ENCODE results near the gene AASS.

The AASS gene

DNA sequence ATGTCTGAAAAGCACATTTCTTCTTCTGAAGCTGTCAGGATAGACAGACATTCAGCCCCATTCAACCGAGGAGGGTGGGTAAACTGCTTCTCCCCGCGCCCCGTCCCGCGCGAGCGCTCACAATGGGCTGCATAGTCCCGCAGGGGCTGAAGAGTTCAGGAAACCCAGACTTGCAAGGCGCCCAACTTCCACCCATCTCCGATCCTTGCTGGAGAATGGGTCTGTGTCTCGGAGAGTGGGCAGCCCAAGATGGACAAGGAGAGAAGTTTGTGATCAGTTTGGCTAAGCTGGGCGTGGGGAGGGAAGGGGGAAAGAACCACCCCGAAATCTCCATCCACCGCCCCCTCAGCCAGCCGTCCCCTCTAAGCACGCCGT, 686 bp downstream of the AASS start:
- no peak overlapping the region for H2BK120ac ChIP-seq (ENCODE audit: low read depth, low read length)
- H3K23ac ChIP-seq (ENCODE audit: low read depth, low read length, poor library complexity), result no peak overlapping the region
- H3K27me3 ChIP-seq (ENCODE audit: control insufficient read depth in 3 of 3, insufficient read depth in 3 of 3, low read depth in 1 of 3, low read length in 3 of 3), result peaks cover 0 to 24% (median 0%) of the 10 kb centered on the region in 3 experiments
- no peaks in the 10 kb centered on the region for H3K36me3 ChIP-seq (replicated peaks in 1 of 2; ENCODE audit: control insufficient read depth in 2 of 2, insufficient read depth in 2 of 2, low read length in 2 of 2)
- H3K18ac ChIP-seq (ENCODE audit: low read length), result peak overlapping the region; percentile 48
- H3K4me3 ChIP-seq (ENCODE audit: low read length in 2 of 2), result peak overlapping the region; percentile 82 to 85
- no peak overlapping the region for H3K4ac ChIP-seq (ENCODE audit: low read length)
- H3K4me2 ChIP-seq (ENCODE audit: insufficient read depth, low read length, poor library complexity, severe bottlenecking), result peak overlapping the region; percentile 46
- H2AK5ac ChIP-seq (ENCODE audit: low read depth, low read length), result no peak overlapping the region
- peak overlapping the region; percentile 95 for H3K9ac ChIP-seq (ENCODE audit: low read depth, low read length, poor library complexity)
- DNase-seq (ENCODE audit: low spot score), result peak; percentile 21
- H2BK15ac ChIP-seq (ENCODE audit: low read length), result peak overlapping the region; percentile 5
- H4K8ac ChIP-seq (ENCODE audit: low read depth, low read length), result no peak overlapping the region
- no peaks in the 10 kb centered on the region for H3K9me3 ChIP-seq (replicated peaks in 1 of 2; ENCODE audit: control insufficient read depth in 2 of 2, insufficient read depth in 1 of 2, low read depth in 1 of 2, low read length in 2 of 2)
- peak overlapping the region; percentile 2 for H3K14ac ChIP-seq (ENCODE audit: low read length)
- H2BK5ac ChIP-seq (ENCODE audit: low read length), result peak overlapping the region; percentile 87
- WGBS, 2 donors (ENCODE audit: extremely low coverage in 2 of 2, insufficient read length in 2 of 2, insufficient replicate concordance in 1 of 2), result no CpG with 5 or more reads among the region's 18 CpGs
- H2AFZ ChIP-seq (ENCODE audit: low read length), result peak overlapping the region; percentile 98
- H2BK12ac ChIP-seq (ENCODE audit: low read length), result no peak overlapping the region
- peak overlapping the region; percentile 93 for H3K27ac ChIP-seq (replicated peaks; ENCODE audit: low read length)
- H3K79me1 ChIP-seq (ENCODE audit: low read depth, low read length), result no peaks in the 10 kb centered on the region
- H3K4me1 ChIP-seq (ENCODE audit: control insufficient read depth in 2 of 2, insufficient read depth in 1 of 2, low read depth in 1 of 2, low read length in 2 of 2), result peaks cover 2% of the 10 kb centered on the region in 2 donors
- H4K91ac ChIP-seq (ENCODE audit: low read depth, low read length, poor library complexity), result no peak overlapping the region

DNA sequence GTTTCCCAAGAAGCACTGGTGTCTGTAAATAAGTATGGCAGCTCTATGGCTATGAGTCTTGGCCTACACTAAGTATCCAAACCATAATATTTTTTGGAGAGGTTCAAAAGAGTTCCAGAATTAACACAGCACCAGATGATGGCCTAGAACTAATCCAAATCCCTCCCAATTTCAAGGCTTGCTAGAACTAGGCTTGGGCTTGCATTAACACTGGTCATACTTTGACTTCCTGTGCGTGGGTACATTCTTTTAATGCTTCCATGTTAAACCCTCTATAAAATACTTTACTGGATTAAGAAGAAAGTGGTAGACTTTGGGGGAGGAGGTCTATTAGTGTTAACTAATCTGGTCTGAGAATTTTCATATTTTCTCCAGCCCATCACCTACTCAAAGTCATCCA, 3.1 kb downstream of the AASS start:
- no peak overlapping the region for H3K18ac ChIP-seq (ENCODE audit: low read length)
- H2BK120ac ChIP-seq (ENCODE audit: low read depth, low read length), result no peak overlapping the region
- H3K4me1 ChIP-seq (ENCODE audit: control insufficient read depth in 2 of 2, insufficient read depth in 1 of 2, low read depth in 1 of 2, low read length in 2 of 2), result peaks cover 2 to 3% of the 10 kb centered on the region in 2 donors
- no peak overlapping the region for H3K9ac ChIP-seq (ENCODE audit: low read depth, low read length, poor library complexity)
- no peaks in the 10 kb centered on the region for H3K36me3 ChIP-seq (replicated peaks in 1 of 2; ENCODE audit: control insufficient read depth in 2 of 2, insufficient read depth in 2 of 2, low read length in 2 of 2)
- H2BK15ac ChIP-seq (ENCODE audit: low read length), result no peak overlapping the region
- WGBS, 2 donors (ENCODE audit: extremely low coverage in 2 of 2, insufficient read length in 2 of 2, insufficient replicate concordance in 1 of 2), result no CpG with 5 or more reads among the region's 1 CpG
- H3K27ac ChIP-seq (replicated peaks; ENCODE audit: low read length), result no peak overlapping the region
- DNase-seq (ENCODE audit: low spot score), result no peak
- H3K4me2 ChIP-seq (ENCODE audit: insufficient read depth, low read length, poor library complexity, severe bottlenecking), result no peak overlapping the region
- H2AFZ ChIP-seq (ENCODE audit: low read length), result no peak overlapping the region
- peaks cover 0 to 4% (median 0%) of the 10 kb centered on the region in 3 experiments for H3K27me3 ChIP-seq (ENCODE audit: control insufficient read depth in 3 of 3, insufficient read depth in 3 of 3, low read depth in 1 of 3, low read length in 3 of 3)
- no peak overlapping the region for H4K8ac ChIP-seq (ENCODE audit: low read depth, low read length)
- no peak overlapping the region for H3K4ac ChIP-seq (ENCODE audit: low read length)
- H3K9me3 ChIP-seq (replicated peaks in 1 of 2; ENCODE audit: control insufficient read depth in 2 of 2, insufficient read depth in 1 of 2, low read depth in 1 of 2, low read length in 2 of 2), result no peaks in the 10 kb centered on the region
- no peak overlapping the region for H2AK5ac ChIP-seq (ENCODE audit: low read depth, low read length)
- H2BK5ac ChIP-seq (ENCODE audit: low read length), result no peak overlapping the region
- H3K4me3 ChIP-seq (ENCODE audit: low read length in 2 of 2), result no peak overlapping the region
- H4K91ac ChIP-seq (ENCODE audit: low read depth, low read length, poor library complexity), result no peak overlapping the region
- no peak overlapping the region for H3K23ac ChIP-seq (ENCODE audit: low read depth, low read length, poor library complexity)
- H2BK12ac ChIP-seq (ENCODE audit: low read length), result no peak overlapping the region
- no peaks in the 10 kb centered on the region for H3K79me1 ChIP-seq (ENCODE audit: low read depth, low read length)
- H3K14ac ChIP-seq (ENCODE audit: low read length), result no peak overlapping the region

DNA sequence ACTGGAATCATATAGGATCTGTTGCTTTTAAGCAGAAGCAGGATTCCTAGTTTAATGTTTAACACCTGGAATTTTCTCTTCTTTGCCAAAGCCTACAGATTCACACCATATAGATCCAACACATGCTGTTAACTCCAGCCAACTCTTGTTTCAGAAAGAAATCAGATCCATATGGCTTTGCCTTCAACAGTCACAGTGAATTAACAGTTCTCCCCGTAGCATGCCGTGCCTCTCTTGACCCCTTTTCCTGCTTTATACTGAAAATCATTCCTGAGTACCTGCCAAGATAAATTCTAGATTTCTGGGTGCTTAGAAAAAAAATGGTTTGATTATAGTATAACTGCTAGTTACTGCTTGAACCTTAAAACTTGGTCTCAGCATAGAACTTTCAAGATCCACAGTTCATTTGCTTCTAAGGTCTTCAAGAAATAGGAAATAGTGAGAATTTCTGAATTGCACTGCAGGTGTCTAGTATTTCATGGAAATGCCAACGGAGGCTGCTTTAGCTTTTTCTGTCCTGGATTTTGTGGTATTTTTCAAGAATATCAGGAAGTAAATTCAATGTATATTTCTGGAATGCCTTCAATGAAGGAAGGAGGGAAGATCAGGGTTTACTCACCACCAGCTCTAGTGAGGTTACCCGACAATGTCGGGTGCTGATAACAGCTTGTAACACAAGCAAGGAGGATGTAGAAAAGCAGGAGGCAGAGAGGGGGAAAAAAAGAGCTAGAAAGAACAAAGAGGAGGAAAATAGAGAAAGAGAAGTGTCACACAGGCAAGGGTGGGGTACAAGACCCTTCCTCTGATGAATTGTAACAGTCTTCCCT, 6.6 kb downstream of the AASS start:
- no peak overlapping the region for H4K91ac ChIP-seq (ENCODE audit: low read depth, low read length, poor library complexity)
- no peak for DNase-seq (ENCODE audit: low spot score)
- no peak overlapping the region for H2BK12ac ChIP-seq (ENCODE audit: low read length)
- no peak overlapping the region for H2BK120ac ChIP-seq (ENCODE audit: low read depth, low read length)
- H3K14ac ChIP-seq (ENCODE audit: low read length), result no peak overlapping the region
- H3K79me1 ChIP-seq (ENCODE audit: low read depth, low read length), result peaks cover 2% of the 10 kb centered on the region
- no peak overlapping the region for H3K4me3 ChIP-seq (ENCODE audit: low read length in 2 of 2)
- peaks cover 2 to 3% of the 10 kb centered on the region in 2 donors for H3K4me1 ChIP-seq (ENCODE audit: control insufficient read depth in 2 of 2, insufficient read depth in 1 of 2, low read depth in 1 of 2, low read length in 2 of 2)
- H2BK15ac ChIP-seq (ENCODE audit: low read length), result no peak overlapping the region
- WGBS, 2 donors (ENCODE audit: extremely low coverage in 2 of 2, insufficient read length in 2 of 2, insufficient replicate concordance in 1 of 2), result no CpG with 5 or more reads among the region's 5 CpGs
- no peak overlapping the region for H2AK5ac ChIP-seq (ENCODE audit: low read depth, low read length)
- H3K4me2 ChIP-seq (ENCODE audit: insufficient read depth, low read length, poor library complexity, severe bottlenecking), result no peak overlapping the region
- H3K27ac ChIP-seq (replicated peaks; ENCODE audit: low read length), result no peak overlapping the region
- H3K23ac ChIP-seq (ENCODE audit: low read depth, low read length, poor library complexity), result no peak overlapping the region
- no peak overlapping the region for H3K18ac ChIP-seq (ENCODE audit: low read length)
- H2BK5ac ChIP-seq (ENCODE audit: low read length), result no peak overlapping the region
- no peaks in the 10 kb centered on the region for H3K27me3 ChIP-seq (ENCODE audit: control insufficient read depth in 3 of 3, insufficient read depth in 3 of 3, low read depth in 1 of 3, low read length in 3 of 3)
- H2AFZ ChIP-seq (ENCODE audit: low read length), result no peak overlapping the region
- no peaks in the 10 kb centered on the region for H3K9me3 ChIP-seq (replicated peaks in 1 of 2; ENCODE audit: control insufficient read depth in 2 of 2, insufficient read depth in 1 of 2, low read depth in 1 of 2, low read length in 2 of 2)
- H3K9ac ChIP-seq (ENCODE audit: low read depth, low read length, poor library complexity), result no peak overlapping the region
- no peak overlapping the region for H3K4ac ChIP-seq (ENCODE audit: low read length)
- no peak overlapping the region for H4K8ac ChIP-seq (ENCODE audit: low read depth, low read length)
- peaks cover 2 to 20% of the 10 kb centered on the region in 2 donors for H3K36me3 ChIP-seq (replicated peaks in 1 of 2; ENCODE audit: control insufficient read depth in 2 of 2, insufficient read depth in 2 of 2, low read length in 2 of 2)

DNA sequence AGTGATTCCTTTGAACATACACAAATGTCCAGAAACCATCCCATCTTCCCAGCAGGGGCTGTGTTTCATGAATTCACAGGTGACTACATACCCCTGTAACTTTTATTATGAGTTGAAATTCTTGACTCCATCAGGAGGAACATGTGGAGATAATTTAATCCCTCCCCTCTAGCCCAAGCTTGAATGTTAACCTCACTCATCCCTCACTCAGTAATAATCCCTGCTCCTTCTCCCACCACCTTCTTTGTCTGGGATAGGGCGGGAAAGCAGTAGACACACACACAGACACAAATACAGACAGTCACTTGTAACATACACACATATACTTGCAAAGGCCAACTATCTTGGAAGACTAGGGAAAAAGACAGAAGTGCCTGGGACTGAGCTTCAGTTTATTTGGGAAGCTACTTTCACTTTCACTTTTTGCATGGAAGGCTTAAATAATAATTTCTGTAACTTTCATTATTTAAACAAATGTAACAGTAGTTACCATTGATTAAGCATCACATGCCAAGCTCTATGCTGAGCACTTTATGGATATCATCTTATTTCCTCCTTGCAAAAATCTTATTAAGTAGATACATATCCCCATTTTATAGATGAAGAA, 7.3 kb downstream of the AASS start:
- no peak overlapping the region for H4K8ac ChIP-seq (ENCODE audit: low read depth, low read length)
- peaks cover 2 to 25% of the 10 kb centered on the region in 2 donors for H3K36me3 ChIP-seq (replicated peaks in 1 of 2; ENCODE audit: control insufficient read depth in 2 of 2, insufficient read depth in 2 of 2, low read length in 2 of 2)
- no CpG with 5 or more reads among the region's 1 CpG for WGBS, 2 donors (ENCODE audit: extremely low coverage in 2 of 2, insufficient read length in 2 of 2, insufficient replicate concordance in 1 of 2)
- no peak overlapping the region for H4K91ac ChIP-seq (ENCODE audit: low read depth, low read length, poor library complexity)
- no peak overlapping the region for H2BK120ac ChIP-seq (ENCODE audit: low read depth, low read length)
- H3K9me3 ChIP-seq (replicated peaks in 1 of 2; ENCODE audit: control insufficient read depth in 2 of 2, insufficient read depth in 1 of 2, low read depth in 1 of 2, low read length in 2 of 2), result no peaks in the 10 kb centered on the region
- H3K79me1 ChIP-seq (ENCODE audit: low read depth, low read length), result peaks cover 2% of the 10 kb centered on the region
- H3K9ac ChIP-seq (ENCODE audit: low read depth, low read length, poor library complexity), result no peak overlapping the region
- H2AK5ac ChIP-seq (ENCODE audit: low read depth, low read length), result no peak overlapping the region
- no peaks in the 10 kb centered on the region for H3K27me3 ChIP-seq (ENCODE audit: control insufficient read depth in 3 of 3, insufficient read depth in 3 of 3, low read depth in 1 of 3, low read length in 3 of 3)
- H3K4me3 ChIP-seq (ENCODE audit: low read length in 2 of 2), result no peak overlapping the region
- H2BK15ac ChIP-seq (ENCODE audit: low read length), result no peak overlapping the region
- no peak overlapping the region for H3K23ac ChIP-seq (ENCODE audit: low read depth, low read length, poor library complexity)
- no peak overlapping the region for H2BK5ac ChIP-seq (ENCODE audit: low read length)
- peaks cover 0 to 2% of the 10 kb centered on the region in 2 donors for H3K4me1 ChIP-seq (ENCODE audit: control insufficient read depth in 2 of 2, insufficient read depth in 1 of 2, low read depth in 1 of 2, low read length in 2 of 2)
- no peak overlapping the region for H3K18ac ChIP-seq (ENCODE audit: low read length)
- H3K27ac ChIP-seq (replicated peaks; ENCODE audit: low read length), result no peak overlapping the region
- no peak overlapping the region for H2AFZ ChIP-seq (ENCODE audit: low read length)
- no peak overlapping the region for H3K14ac ChIP-seq (ENCODE audit: low read length)
- no peak overlapping the region for H3K4ac ChIP-seq (ENCODE audit: low read length)
- no peak overlapping the region for H3K4me2 ChIP-seq (ENCODE audit: insufficient read depth, low read length, poor library complexity, severe bottlenecking)
- H2BK12ac ChIP-seq (ENCODE audit: low read length), result no peak overlapping the region
- DNase-seq (ENCODE audit: low spot score), result no peak
